AML-193 (cell line): ENCODE data around the gene HID1.
A peak's percentile ranks its signal among the peaks of the same experiment; 100 is the strongest.
"Not testable (repeated sequence)": the region's sequence is repeated elsewhere in the genome, so short reads cannot be mapped to it uniquely, and the experiment has no call there.

Experiments
- DNase-seq, 2 experiments: peaks; one replicate each; lab custom pipeline; 2025; lab: John Stamatoyannopoulos, UW

HID1 gene

DNA sequence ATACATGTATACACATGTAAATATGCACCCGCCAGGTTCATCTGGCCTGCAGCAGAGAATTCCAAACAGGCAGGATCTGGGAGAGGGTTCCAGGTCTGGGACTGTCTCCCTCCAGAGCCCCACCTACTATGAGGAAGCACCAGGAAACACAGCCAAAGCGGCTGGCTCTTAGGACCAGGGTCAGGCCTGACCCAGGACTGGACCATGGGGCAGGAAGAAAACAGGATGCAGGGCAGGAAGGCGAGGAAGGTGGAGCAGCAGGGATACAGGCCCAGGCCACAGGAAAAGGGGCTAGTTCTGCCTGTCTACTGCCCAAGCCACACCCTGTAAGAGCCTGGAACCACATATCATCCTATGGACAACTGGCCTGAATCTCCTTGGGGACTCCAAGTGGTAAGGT, 2.2 kb downstream of the HID1 start:
- DNase-seq = no peak

DNA sequence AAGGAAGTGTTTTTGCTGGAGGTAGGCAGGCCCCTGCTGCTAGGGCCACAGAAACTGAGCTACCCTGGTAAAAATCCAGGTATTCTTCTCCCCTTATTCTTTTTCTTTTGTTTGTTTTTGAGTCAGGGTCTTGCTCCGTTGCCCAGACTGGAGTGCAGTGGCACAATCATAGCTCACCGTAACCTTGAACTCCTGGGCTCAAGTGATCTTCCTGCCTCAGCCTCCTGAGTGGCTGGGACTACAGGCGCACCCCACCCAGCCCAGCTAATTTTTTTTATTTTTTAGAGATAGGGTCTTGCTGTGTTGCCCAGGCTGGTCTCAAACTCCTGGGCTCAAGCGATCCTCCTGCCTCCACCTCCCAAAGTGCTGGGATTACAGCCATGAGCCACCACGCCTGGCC, 3.1 kb downstream of the HID1 start:
- DNase-seq = not testable (repeated sequence)

DNA sequence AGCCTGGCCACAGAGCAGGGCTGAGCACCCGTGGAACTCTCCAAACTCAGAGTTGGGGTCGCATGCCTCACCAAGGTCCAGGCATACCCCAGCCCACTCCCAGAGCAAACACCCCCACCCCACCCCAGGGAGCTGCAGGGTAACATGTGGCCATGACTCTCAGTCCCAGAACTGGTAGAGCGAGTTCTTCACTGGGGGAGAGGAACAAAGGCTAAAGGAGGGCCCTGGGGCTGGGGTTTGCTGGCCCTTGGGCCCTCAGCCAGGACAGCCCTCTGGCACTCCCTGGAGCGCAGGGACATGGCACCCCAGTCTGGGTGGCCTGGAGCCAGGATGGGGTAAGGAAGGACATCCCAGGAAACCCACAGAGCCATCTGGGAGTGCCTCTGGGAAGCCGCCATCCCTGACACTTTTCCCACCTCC, 4.2 kb downstream of the HID1 start:
- DNase-seq = no peak

DNA sequence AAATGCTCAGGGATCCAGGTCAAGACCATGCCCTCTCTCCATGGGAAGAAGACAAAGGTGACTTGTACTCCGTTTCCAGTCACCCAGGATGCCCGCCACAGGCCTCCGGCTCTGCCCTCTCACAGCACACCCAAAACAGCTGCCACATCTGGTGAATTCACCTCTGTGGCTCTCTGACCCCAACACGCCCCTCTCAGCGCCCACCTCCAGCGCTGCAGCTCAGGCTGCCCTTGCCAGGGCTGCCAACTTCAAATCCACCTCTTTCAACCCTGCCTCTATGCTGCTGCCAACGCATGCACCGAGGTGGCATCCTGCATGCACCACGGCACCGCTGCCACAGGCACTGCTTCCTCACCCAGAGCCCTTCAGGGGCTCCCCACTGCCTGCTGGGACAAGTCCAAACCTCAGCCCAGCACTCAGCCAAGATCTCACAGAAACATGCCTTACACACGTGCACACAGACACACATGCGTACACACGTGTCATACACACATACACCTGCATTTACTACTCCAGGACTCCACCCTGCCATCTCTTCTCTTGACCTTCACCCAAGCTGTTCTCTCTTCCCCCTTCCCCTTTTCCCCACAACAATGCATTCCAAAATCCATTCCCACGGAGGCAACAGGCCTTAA, 7.5 kb downstream of the HID1 start:
- no peak for DNase-seq

GRCh38 chr17:74964246-74964761, 8.3 kb downstream of the HID1 start:
- DNase-seq = no peak

DNA sequence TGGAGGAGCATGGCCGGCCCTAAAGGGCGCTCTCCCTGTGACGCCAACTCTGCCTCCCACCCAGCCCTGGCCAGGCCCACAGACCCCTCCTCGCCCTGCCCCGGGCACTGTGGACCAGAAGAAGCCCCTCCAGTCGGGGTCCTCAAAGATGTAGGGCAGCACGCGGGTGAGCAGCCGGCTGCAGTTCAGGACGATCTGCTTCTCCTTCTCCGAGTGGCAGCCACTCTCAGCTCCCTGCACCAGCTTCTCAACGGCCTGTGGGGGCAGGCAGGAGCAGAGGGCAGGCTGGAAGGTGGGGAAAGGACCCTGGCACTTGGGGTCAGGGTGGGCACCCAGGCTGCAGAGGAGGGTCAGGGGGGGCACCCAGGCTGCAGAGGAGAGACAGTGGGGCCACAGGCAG, 8.9 kb downstream of the HID1 start:
- no peak for DNase-seq

GRCh38 chr17:74962622-74963394, 9.8 kb downstream of the HID1 start:
- no peak for DNase-seq

DNA sequence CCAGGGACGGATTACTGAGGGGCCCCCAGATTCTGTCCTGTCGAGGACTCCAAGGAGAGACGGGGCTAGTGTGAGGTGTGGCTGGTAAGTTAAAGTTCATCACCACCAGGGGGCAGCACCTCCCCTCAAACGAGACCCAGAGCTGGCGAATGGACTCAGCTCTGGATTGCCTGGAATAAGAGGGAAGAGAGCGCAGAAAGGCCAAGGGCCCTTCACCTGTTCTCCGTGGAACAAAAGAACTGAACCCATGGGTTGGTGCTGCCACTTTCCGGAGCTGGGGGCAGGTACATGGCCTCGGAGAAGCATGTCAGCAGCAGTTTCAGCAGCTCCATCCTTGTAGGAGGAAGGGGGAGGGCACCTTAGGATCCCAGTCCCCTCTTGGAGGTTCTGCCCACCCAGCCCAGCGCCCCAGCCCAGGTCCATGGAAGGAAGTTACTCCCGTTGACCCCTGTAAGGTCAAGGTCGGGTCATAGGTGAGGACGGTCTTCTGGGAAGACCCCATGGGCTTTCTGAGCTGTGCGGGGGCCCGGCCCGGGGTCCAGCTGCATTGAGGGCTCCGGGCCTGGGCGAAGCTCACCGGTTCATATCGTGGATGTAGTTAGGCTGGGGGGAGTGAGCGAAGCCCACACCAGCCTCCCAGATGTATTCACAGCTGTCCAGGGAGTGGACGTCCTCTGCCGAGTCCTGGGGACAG, 10.8 kb downstream of the HID1 start:
- peak; percentile 77 for DNase-seq

DNA sequence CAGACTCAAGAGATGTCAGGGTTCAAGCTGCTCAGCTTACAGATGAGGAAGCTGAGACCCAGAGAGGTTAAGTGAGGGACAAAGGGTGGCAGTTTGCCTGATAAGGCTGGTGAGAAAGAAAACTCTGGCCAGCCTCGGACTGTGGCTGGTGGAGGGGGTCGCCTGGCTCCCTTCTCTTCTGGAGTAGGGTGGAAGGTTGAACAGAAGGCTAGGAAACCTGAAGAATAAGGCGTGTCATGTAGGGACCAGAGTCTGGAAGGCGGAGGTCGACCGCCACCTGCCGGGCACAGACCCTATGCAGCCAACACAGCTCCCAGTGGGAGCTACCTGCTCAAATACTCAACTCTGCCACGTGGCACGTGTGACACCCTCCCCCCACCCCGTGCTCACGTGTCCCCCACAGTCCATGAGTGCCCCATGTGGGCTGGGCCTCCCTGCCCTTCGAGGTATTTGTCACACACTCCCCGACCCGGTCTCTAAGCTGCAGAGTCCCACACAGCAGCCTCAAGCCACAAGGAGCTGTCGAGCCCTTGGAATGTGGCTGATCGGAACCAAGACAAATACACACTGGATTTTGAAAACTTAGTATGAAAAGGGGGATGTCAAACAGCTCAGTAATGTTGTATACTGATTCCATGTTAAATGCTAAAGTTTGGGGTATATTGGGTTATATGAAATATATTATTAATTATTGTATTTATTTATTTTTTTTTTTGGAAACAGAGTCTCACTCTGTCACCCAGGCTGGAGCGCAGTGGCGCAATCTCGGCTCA, 11.8 kb downstream of the HID1 start:
- DNase-seq = peak; percentile 53 to 57

GRCh38 chr17:74959826-74960515, 12.6 kb downstream of the HID1 start:
- no peak for DNase-seq

DNA sequence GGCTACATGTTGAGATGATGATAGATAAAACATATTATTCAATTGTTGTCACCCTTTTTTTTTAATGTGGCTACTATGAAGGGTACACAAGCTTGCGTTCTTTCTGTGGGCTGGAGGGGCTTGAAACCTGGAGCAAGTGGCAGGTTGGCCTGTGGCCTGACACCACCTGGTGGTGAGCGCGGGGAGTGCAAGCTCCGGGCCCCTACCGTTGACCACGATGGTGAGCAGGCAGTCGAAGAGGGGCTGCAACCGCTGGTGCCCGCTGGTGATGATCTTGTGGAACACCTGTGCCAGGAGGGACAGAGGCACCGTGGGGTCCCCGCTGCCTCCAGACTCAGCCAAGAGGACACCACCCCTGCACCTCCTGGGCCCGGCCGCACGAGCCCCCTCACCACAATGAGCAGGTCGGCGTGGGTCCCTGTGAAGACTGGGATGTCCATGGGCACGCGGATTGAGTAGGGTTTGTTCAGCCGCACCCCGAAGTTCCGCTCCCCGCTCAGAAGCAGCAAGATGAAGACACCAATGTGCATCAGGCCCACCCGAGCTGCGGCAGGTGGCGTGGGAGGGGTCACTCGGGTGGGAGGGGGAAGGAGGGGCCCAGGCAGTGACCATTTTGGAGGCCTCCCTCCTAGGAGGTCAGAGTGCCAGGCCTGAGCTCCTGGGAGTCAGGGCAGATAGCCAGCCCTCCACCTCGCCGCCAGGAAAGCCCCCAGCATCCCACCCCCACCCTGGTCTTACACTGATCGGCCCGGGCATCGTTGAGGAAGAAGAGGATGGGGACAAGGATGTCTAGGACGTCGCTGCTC, 14.4 kb downstream of the HID1 start:
- peak; percentile 33 to 38 for DNase-seq

GRCh38 chr17:74956093-74956492, 16.5 kb downstream of the HID1 start:
- DNase-seq = no peak

DNA sequence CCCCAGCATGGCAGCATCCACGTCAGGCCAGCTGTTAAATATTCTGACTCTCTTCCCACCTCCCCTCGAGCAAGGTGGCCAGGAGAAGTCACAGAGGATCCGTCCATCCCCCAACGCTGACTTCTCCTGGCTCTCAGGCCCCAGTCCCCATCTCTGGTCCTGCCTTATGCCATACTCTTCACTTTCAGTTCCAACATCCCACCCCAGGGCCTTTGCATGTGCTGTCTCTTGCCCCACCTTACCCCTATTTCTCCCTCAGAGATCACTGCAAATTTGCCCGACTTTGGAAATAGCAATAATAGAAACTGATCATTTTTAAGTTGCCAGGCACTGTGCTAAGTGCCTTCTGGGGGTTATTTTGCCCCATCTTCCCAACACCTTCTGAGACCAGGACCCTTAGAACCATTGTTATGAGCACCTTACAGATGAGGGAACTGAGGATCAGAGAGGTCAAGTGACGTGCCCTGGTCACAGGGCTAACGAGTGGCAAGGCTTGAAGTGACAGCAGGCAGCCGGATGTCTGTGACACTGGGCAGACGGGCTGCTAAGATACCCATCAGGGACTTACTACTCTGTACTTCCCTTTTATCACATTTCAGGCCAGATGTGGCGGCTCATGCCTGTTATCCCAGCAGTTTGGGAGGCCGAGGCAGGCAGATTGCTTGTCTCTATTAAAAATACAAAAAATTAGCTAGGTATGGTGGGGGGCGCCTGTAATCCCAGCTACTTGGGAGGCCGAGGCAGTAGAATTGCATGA, 17.7 kb downstream of the HID1 start:
- peak; percentile 29 to 41 for DNase-seq

DNA sequence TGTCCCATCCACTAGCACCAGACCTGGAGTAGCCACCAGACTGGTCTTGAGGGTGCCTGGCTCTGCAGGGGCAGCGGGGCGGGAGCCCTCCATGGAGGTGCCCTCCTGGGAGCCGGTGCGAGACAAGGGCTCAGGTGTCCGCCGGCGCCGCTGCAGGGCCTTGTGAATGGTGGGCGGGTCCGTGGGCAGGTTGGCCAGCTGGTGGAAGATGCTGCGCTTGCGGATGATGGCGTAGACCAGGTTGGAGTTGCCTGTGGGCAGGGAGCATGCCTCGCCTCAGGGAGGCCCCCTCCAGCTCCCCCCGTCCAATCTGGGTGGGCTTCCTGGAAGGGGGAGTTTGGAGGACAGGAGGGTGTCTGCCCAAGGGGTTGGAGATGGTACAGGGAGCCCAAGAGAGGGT, 18.4 kb downstream of the HID1 start:
- no peak for DNase-seq

- DNase-seq = no peak
Measured at GRCh38 chr17:74953134-74953687, 19.3 kb downstream of the HID1 start.

- no peak for DNase-seq
Measured at GRCh38 chr17:74952431-74953133, 20.0 kb downstream of the HID1 start.

DNA sequence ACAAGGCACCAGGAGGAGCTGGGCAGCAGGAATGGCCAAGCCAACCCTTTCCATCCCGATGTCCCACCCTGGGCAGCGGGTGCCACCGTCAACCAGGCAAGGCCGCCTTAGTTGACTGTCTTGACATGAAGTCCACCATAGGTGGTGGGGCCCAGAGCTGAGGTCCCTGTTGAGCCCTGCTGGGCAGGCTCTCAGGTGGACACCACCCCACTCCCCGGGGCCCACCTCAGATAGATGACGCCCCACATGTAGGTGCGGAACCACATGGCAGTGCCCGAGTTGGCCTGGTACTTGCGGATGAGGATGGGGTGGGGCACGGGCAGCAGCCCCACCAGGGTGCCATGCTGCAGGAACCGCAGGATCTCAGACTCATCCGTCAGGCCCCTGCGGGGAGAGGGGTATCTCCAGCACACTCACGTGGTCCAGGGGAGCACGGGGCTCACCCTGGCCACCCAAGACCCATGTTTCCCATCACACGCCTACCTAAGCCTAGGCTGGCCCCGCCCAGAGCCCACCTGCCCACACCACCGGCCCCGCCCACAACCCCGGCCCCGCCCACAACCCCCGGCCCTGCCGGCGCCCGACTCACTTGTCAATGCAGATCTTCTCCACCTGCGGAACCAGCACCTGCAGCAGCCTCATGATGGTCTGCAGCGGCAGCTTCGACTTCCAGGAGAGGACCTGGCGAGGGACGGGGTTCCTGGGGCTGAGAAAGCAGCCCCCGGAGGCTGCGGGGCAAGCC, 20.7 kb downstream of the HID1 start:
- DNase-seq = no peak

DNA sequence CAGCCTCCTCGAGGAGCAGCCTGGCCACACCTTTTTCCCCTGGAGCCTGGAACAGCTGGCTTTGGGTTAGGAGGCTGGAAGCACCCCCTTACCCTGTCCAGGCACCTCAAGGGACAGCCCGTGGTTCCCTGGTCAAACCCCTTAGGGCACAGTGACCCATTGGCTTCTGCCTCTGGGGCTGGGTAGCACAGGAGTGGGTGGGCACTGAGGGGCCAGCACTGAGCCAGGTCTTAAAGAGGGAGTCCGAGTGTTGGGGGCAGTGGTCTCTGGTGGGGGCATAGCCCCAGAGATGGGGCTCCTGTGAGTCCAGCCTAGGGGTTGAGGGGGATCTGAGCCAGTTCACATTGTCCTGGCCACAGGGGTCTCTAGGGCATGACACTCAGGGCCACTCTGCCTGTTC, 21.5 kb downstream of the HID1 start:
- no peak for DNase-seq
